Sigmoid colon (tissue), 4 donors: ENCODE results near the gene SLC44A5.

Source experiments
- EP300 ChIP-seq, 4 donors: sonication (generic); formaldehyde crosslinking; IDR thresholded peaks; one replicate each; pipeline ENCODE4 v1.6.1; 2017; ENCODE audit warnings: antibody characterized with exemption in 4 of 4
- POLR2A ChIP-seq, 2 donors: fragments of 450-650 bp; IDR thresholded peaks; one replicate each; pipeline ENCODE4 v1.6.1; 2016; ENCODE audit warnings: antibody characterized with exemption in 2 of 2, mild to moderate bottlenecking in 2 of 2, moderate library complexity in 2 of 2

DNA sequence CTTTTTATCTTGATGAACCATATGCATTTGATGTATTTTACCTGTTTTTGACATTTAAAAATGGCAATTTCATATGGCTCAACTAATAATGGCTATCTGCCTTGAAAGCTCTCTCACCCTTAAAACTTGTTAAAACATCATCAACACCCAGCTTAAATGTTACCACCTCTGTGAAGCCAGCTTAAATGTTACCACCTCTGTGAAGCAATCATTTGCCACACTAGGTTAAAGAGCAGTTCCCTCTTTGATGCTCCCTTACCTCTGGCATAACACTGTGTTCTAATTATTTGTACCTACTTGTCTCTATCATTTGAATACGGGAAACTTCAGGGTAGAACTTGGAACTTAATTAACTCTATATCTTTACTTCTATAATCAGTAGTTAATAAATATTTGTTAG lies 294.7 kb downstream of the SLC44A5 start:
- TF ChIP-seq POLR2A (IDR thresholded peaks at IDR 0.05): no peak
- TF ChIP-seq EP300 (IDR thresholded peaks at IDR 0.05): no peak
